GM12865 (cell line): Measurements from ENCODE around the gene SH3BP5.

ENCODE experiments used
- DNase-seq: peaks from one replicate; pipeline ENCODE4 v3.0.0; 2010; ENCODE audit warnings: low read depth
- H3K4me3 ChIP-seq: 2 replicates; pipeline ENCODE4 v1.5.1; 2011; ENCODE audit warnings: mild to moderate bottlenecking, low read depth, low read length, control low read depth
- TF ChIP-seq, protein P1 (sequence below): IDR thresholded peaks from 2 replicates; pipeline ENCODE4 v1.5.1; 2011; ENCODE audit warnings: low read length, control low read depth, low read depth, inconsistent platforms; ENCODE audit not compliant: insufficient read depth; ENCODE audit errors: missing control alignments

The SH3BP5 gene

DNA sequence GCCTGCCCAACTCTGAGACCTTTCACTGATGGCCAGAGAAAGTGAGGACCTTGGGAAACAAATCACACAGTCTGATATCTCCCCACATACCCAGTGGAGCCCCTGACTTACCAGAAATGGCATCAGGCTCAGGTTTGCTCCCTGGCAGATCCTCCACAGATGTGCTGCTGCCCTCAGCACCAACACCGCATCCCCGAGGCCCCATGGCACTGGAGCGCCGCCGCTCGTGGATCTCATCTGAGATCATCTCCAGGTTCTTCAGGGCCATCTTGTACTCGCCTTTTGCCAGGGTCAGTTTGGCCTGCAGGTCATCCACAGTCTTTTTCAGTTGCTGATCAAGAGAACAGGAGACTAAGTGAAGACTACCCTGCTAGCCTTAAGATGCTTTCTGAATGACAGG is 73.7 kb downstream of the SH3BP5 start:
- H3K4me3 ChIP-seq, result no peak overlapping the region
- no peak for DNase-seq
- TF ChIP-seq, protein P1, sequence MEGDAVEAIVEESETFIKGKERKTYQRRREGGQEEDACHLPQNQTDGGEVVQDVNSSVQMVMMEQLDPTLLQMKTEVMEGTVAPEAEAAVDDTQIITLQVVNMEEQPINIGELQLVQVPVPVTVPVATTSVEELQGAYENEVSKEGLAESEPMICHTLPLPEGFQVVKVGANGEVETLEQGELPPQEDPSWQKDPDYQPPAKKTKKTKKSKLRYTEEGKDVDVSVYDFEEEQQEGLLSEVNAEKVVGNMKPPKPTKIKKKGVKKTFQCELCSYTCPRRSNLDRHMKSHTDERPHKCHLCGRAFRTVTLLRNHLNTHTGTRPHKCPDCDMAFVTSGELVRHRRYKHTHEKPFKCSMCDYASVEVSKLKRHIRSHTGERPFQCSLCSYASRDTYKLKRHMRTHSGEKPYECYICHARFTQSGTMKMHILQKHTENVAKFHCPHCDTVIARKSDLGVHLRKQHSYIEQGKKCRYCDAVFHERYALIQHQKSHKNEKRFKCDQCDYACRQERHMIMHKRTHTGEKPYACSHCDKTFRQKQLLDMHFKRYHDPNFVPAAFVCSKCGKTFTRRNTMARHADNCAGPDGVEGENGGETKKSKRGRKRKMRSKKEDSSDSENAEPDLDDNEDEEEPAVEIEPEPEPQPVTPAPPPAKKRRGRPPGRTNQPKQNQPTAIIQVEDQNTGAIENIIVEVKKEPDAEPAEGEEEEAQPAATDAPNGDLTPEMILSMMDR, result no peak

DNA sequence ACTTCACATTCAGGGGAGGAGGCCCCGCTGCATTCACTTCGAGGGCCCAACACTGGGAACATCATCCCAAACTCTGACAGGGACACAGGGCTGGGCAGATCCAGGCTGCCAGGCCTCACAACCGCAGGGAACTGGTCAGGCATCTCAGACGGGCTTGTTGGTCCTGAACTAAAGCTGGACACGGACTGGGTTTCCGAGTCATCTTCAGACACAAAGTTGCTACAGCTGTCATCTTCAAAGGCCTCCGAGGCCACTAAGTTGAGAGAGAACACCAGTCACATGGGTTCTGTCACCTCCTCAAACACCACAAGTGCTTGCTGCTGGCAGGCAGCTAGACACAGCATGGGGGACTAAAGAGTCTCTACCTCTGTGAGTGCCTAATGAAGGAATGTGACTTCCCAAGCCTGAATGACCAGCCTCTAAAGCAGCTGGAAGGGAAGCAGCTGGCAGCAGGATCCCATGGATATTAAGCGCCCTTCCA is 75.5 kb downstream of the SH3BP5 start:
- no peak overlapping the region for H3K4me3 ChIP-seq
- TF ChIP-seq, protein P1, result no peak
- DNase-seq, result no peak

DNA sequence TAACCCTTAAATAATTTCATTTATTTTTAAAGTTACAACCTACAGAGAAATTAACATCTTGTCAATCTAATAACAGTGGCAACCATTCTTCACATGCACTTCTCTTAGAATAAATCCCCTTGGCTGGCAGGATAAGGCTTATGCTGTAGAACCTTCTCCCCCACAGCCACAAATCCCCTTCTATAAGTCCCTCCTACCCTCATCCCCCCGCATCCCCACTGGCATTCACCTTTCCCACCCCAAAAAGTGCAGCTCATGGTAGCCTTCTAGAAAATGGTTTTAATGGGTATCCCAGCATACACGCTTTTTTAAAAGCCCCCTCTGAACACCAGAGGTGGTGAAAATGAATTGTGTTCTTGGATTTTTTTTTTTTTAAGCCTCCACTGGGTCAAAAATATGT is 77.2 kb downstream of the SH3BP5 start:
- no peak overlapping the region for H3K4me3 ChIP-seq
- TF ChIP-seq, protein P1, result no peak
- no peak for DNase-seq

DNA sequence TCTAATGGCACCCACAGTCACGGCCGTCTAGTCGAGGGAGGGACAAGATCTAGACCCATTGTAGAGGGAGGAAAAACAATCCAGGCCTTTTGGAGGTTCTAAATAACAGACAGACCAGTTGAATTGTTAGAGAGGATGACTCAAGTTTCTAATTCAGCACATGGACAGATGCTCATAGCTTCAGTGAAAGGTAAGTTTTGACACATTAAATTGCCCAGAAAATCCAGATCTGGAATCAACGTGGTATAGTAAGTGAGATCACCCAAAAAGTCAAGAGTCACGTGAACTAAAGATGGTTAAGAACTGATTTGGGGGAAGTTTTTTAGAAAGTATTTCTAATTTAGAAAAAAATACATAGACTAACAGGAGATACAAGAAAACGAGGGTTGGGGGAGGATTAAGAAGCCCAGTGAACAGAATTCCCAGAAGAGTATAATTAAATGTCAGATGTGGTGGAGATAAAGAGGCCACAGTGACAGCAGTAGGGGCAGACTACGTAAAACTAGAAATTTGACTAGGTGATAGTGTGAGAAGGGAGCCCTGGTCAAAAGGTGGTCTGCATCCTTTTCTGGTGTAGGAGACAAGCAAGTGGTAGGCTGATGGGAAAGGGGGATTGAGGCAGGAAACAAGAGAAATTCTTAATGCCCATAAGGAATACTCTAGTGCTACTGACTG is 79.2 kb downstream of the SH3BP5 start:
- H3K4me3 ChIP-seq, result no peak overlapping the region
- TF ChIP-seq, protein P1, result no peak
- DNase-seq, result no peak

DNA sequence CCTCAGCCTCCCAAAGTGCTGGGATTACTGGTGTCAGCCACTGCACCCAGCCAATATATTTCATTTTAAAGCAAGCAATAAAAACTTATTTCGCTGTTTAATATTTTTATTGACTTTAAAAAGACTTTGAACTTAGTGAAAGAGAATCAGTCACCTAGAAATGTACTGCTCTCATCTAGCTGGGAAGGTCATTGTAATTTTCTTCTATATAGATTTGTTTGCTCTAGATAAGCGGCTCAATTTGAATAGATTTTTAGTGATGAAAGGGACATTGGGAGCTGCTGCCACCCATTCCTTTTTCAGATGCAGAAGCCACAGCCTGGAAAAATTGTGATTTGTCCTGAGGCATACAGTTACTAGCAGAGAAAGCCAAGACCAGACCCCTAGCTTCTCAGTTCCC is 86.2 kb downstream of the SH3BP5 start:
- TF ChIP-seq, protein P1, result no peak
- no peak for DNase-seq
- H3K4me3 ChIP-seq, result no peak overlapping the region

DNA sequence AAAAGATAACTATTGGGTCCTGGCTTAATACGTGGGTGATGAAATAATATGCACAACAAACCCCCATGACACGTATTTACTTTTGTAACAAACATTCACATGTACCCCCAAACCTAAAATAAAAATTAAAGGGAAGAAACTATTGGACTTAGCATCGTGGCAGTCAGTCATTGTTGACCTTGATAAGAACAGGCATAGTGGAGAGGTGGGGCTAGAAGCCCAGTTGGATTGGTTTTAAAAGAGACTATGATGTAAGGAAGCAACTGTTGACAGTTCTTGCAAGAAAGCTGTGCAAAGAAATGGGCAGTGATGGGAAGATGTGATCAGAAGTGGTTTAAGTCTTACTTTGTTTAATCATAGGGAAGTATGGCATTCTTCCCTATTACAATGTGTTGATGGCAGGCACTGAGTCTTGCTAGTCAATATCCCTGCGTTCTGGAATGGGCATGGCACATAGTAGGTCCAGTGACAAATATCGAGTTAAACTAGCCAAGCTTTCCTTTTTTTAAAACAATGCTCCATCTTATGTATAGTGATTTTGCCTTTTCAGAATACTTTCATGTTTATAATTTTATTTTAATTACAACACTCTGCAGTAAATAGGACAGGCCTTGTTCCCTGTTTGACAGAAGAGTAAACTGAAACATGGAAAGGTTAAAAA is 88.4 kb downstream of the SH3BP5 start:
- DNase-seq, result no peak
- H3K4me3 ChIP-seq, result no peak overlapping the region
- TF ChIP-seq, protein P1, result no peak
